ENCODE data around the gene OR14C36. TPM values are rescaled to one million over a fixed set of nuclear protein-coding genes. Genes with fewer than 3 reads are reported as not detected.

OR14C36 gene
- total and polyA plus RNA-seq, 2 donors from 2014 or later, result not detected

DNA sequence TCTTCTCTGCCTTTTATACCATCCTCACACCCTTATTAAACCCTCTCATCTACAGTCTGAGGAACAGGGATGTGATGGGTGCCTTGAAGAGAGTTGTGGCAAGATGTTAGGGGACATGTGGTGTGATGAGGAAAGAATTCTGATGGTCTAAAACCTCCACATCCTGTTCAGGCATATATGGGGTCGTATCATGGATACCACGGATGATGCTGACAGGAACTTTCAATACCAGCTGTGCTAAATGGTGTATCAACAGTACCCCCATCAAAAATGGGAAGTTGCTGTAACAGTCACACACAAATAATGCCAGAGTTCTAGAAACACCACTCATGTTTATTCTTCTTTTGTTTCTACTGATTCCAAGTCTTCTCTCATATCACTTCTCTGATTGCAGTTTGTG, 39.9 kb downstream of the OR14C36 start:
- Histone ChIP-seq H3K4me1 (ENCODE audit: control insufficient read depth in 2 of 3, insufficient read depth in 2 of 3, low read depth in 1 of 3, low read length in 3 of 3) (no peaks in the 10 kb centered on the region), H3K9ac (ENCODE audit: low read length in 3 of 3) (no peak overlapping the region), H3K27ac (ENCODE audit: low read depth in 2 of 2, low read length in 2 of 2) (no peak overlapping the region), H3K27me3 (ENCODE audit: control insufficient read depth, insufficient read depth, low read length) (no peaks in the 10 kb centered on the region), H3K9me3 (ENCODE audit: control insufficient read depth in 2 of 3, insufficient read depth in 1 of 3, low read length in 3 of 3) (no peaks in the 10 kb centered on the region), H3K36me3 (ENCODE audit: control insufficient read depth in 2 of 3, insufficient read depth in 3 of 3, low read length in 3 of 3) (no peaks in the 10 kb centered on the region), H3K4me3 (ENCODE audit: low read length in 3 of 3) (no peak overlapping the region)
- FAIRE-seq (no peak), DNase-seq (no peak)
- TF ChIP-seq, protein P1, sequence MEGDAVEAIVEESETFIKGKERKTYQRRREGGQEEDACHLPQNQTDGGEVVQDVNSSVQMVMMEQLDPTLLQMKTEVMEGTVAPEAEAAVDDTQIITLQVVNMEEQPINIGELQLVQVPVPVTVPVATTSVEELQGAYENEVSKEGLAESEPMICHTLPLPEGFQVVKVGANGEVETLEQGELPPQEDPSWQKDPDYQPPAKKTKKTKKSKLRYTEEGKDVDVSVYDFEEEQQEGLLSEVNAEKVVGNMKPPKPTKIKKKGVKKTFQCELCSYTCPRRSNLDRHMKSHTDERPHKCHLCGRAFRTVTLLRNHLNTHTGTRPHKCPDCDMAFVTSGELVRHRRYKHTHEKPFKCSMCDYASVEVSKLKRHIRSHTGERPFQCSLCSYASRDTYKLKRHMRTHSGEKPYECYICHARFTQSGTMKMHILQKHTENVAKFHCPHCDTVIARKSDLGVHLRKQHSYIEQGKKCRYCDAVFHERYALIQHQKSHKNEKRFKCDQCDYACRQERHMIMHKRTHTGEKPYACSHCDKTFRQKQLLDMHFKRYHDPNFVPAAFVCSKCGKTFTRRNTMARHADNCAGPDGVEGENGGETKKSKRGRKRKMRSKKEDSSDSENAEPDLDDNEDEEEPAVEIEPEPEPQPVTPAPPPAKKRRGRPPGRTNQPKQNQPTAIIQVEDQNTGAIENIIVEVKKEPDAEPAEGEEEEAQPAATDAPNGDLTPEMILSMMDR (IDR thresholded peaks at IDR 0.05; ENCODE audit: borderline replicate concordance, extremely low read depth, insufficient read depth), result no peak
- intact Hi-C loops (cut with DNase I), result no loop called here

DNA sequence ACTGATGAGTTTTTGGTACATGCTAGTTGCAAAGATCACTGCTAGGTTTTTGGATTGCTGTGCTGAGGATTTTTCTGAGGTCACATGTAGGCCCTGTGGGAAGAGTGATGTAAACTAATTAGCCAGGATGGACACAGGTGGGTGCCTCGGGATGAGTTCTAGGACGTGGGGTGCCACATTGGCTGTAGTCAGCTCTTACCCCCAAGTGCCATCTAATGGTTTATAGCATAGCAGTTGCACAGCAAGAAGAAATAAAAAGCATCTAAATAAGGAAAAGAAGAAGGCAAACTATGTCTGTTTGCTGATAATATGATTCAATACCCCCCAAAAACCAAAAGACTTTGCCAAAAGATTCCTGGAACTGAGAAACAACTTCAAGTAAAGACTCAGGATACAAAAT, 44.5 kb downstream of the OR14C36 start:
- FAIRE-seq, result no peak

More for the DNA sequence above, 44.5 kb downstream of the OR14C36 start:
- Histone ChIP-seq H3K27me3 (ENCODE audit: control insufficient read depth, insufficient read depth, low read length) (no peaks in the 10 kb centered on the region), H3K36me3 (ENCODE audit: control insufficient read depth in 2 of 3, insufficient read depth in 3 of 3, low read length in 3 of 3) (no peaks in the 10 kb centered on the region), H3K9me3 (ENCODE audit: control insufficient read depth in 2 of 3, insufficient read depth in 1 of 3, low read length in 3 of 3) (no peaks in the 10 kb centered on the region), H3K9ac (ENCODE audit: low read length in 3 of 3) (no peak overlapping the region), H3K27ac (ENCODE audit: low read depth in 2 of 2, low read length in 2 of 2) (no peak overlapping the region), H3K4me3 (ENCODE audit: low read length in 3 of 3) (no peak overlapping the region), H3K4me1 (ENCODE audit: control insufficient read depth in 2 of 3, insufficient read depth in 2 of 3, low read depth in 1 of 3, low read length in 3 of 3) (no peaks in the 10 kb centered on the region)
- no peak for DNase-seq
- intact Hi-C loops (cut with DNase I), result no loop called here
- TF ChIP-seq, protein P1 (IDR thresholded peaks at IDR 0.05; ENCODE audit: borderline replicate concordance, extremely low read depth, insufficient read depth), result no peak

Other genes with a start within 250 kb of the OR14C36 start
- not detected for gene OR2M5, start 203.6 kb upstream of the OR14C36 start, total RNA-seq
- not detected for gene OR2M5, start 203.6 kb upstream of the OR14C36 start, polyA plus RNA-seq (ENCODE audit: insufficient read depth, low read depth, low replicate concordance)
- gene OR2M2, start 174.0 kb upstream of the OR14C36 start, total RNA-seq, result not detected
- gene OR2M2, start 174.0 kb upstream of the OR14C36 start, polyA plus RNA-seq (ENCODE audit: insufficient read depth, low read depth, low replicate concordance), result not detected
- gene OR2M3, start 151.5 kb upstream of the OR14C36 start, total RNA-seq, result not detected
- gene OR2M3, start 151.5 kb upstream of the OR14C36 start, polyA plus RNA-seq (ENCODE audit: insufficient read depth, low read depth, low replicate concordance), result not detected
- gene OR2M4, start 117.4 kb upstream of the OR14C36 start, total RNA-seq, result not detected
- not detected for gene OR2M4, start 117.4 kb upstream of the OR14C36 start, polyA plus RNA-seq (ENCODE audit: insufficient read depth, low read depth, low replicate concordance)
- not detected for gene OR2T33, start 70.8 kb upstream of the OR14C36 start, total RNA-seq
- gene OR2T33, start 70.8 kb upstream of the OR14C36 start, polyA plus RNA-seq (ENCODE audit: insufficient read depth, low read depth, low replicate concordance), result not detected
- not detected for gene OR2T12, start 45.4 kb upstream of the OR14C36 start, total RNA-seq
- gene OR2T12, start 45.4 kb upstream of the OR14C36 start, polyA plus RNA-seq (ENCODE audit: insufficient read depth, low read depth, low replicate concordance), result not detected
- not detected for gene OR2M7, start 24.2 kb upstream of the OR14C36 start, total RNA-seq
- gene OR2M7, start 24.2 kb upstream of the OR14C36 start, polyA plus RNA-seq (ENCODE audit: insufficient read depth, low read depth, low replicate concordance), result not detected
- gene OR2T4, start 12.9 kb downstream of the OR14C36 start, total RNA-seq, result not detected
- not detected for gene OR2T4, start 12.9 kb downstream of the OR14C36 start, polyA plus RNA-seq (ENCODE audit: insufficient read depth, low read depth, low replicate concordance)
- gene OR2T6, start 27.0 kb downstream of the OR14C36 start, total RNA-seq, result not detected
- not detected for gene OR2T6, start 27.0 kb downstream of the OR14C36 start, polyA plus RNA-seq (ENCODE audit: insufficient read depth, low read depth, low replicate concordance)
- not detected for gene OR2T1, start 54.3 kb downstream of the OR14C36 start, total RNA-seq
- gene OR2T1, start 54.3 kb downstream of the OR14C36 start, polyA plus RNA-seq (ENCODE audit: insufficient read depth, low read depth, low replicate concordance), result not detected
- gene OR2T2, start 96.9 kb downstream of the OR14C36 start, total RNA-seq, result 0.28 TPM
- not detected for gene OR2T2, start 96.9 kb downstream of the OR14C36 start, polyA plus RNA-seq (ENCODE audit: insufficient read depth, low read depth, low replicate concordance)
- gene OR2T3, start 124.6 kb downstream of the OR14C36 start, total RNA-seq, result not detected
- not detected for gene OR2T3, start 124.6 kb downstream of the OR14C36 start, polyA plus RNA-seq (ENCODE audit: insufficient read depth, low read depth, low replicate concordance)
- gene OR2T5, start 139.8 kb downstream of the OR14C36 start, total RNA-seq, result 0.09 TPM
- gene OR2T5, start 139.8 kb downstream of the OR14C36 start, polyA plus RNA-seq (ENCODE audit: insufficient read depth, low read depth, low replicate concordance), result not detected
- 0.06 TPM for gene OR2G6, start 159.3 kb downstream of the OR14C36 start, total RNA-seq
- gene OR2G6, start 159.3 kb downstream of the OR14C36 start, polyA plus RNA-seq (ENCODE audit: insufficient read depth, low read depth, low replicate concordance), result 0.09 TPM
- gene OR2T29, start 214.0 kb downstream of the OR14C36 start, total RNA-seq, result not detected
- gene OR2T29, start 214.0 kb downstream of the OR14C36 start, polyA plus RNA-seq (ENCODE audit: insufficient read depth, low read depth, low replicate concordance), result not detected
- gene OR2T34, start 226.0 kb downstream of the OR14C36 start, total RNA-seq, result not detected
- gene OR2T34, start 226.0 kb downstream of the OR14C36 start, polyA plus RNA-seq (ENCODE audit: insufficient read depth, low read depth, low replicate concordance), result not detected
- gene OR2T10, start 248.9 kb downstream of the OR14C36 start, total RNA-seq, result 0.41 TPM
- 1.1 TPM for gene OR2T10, start 248.9 kb downstream of the OR14C36 start, polyA plus RNA-seq (ENCODE audit: insufficient read depth, low read depth, low replicate concordance)

Data from kidney (tissue), 14 donors.